Panc1 (cell line): ENCODE results near the gene WNT9A. TPM values are rescaled to one million over a fixed set of nuclear protein-coding genes. Genes with fewer than 3 reads are reported as not detected.

Experiments used
- ATAC-seq: fragments of 200-7000 bp; cut with Tn5 transposase; 2 replicates; pipeline ENCODE4 v1.9.1; 2020; ENCODE audit warnings: mild to moderate bottlenecking, moderate library complexity
- BruUV-seq: library from RNA; stranded (reverse); fragments of 400-500 nt; replicated peaks from 2 replicates; lab custom pipeline; 2021; lab: Mats Ljungman, UMichigan
- CTCF ChIA-PET: fragments of 300-600 bp; sonication (Branson Sonifier 250); formaldehyde crosslinking; loops from one replicate; lab custom pipeline; 2022; ENCODE audit warnings: antibody characterized with exemption; lab: Charles Lee
- POLR2A ChIA-PET: fragments of 300-600 bp; sonication (Branson Sonifier 250); formaldehyde crosslinking; loops from one replicate; lab custom pipeline; 2022; ENCODE audit warnings: antibody characterized with exemption; lab: Charles Lee
- DNase-seq: peaks from one replicate; pipeline ENCODE4 v3.0.0-alpha.2; 2010; ENCODE audit warnings: low read depth, low spot score
- H3K27ac ChIP-seq: 2 replicates; pipeline ENCODE4 v1.5.1; 2011; ENCODE audit warnings: mild to moderate bottlenecking, low read length, inconsistent platforms
- H3K27me3 ChIP-seq: fragments of 200-500 bp; sonication (Bioruptor generic); 2 replicates; pipeline ENCODE4 v1.6.0; 2014; ENCODE audit warnings: low read length, inconsistent platforms; ENCODE audit not compliant: control insufficient read depth, insufficient read depth
- H3K36me3 ChIP-seq: fragments of 200-500 bp; sonication (Bioruptor generic); 2 replicates; pipeline ENCODE4 v1.5.1; 2014; ENCODE audit warnings: inconsistent platforms, mild to moderate bottlenecking, low read length, moderate library complexity; ENCODE audit not compliant: control insufficient read depth, insufficient read depth
- H3K4me1 ChIP-seq: 2 replicates; pipeline ENCODE4 v1.5.1; 2011; ENCODE audit warnings: inconsistent platforms, mild to moderate bottlenecking, low read length, moderate library complexity; ENCODE audit not compliant: control insufficient read depth, insufficient read depth
- H3K4me3 ChIP-seq, 2 experiments: 2 replicates each; pipeline ENCODE4 v1.5.1; 2011 to 2012; ENCODE audit warnings: low read depth in 2 of 2, low read length in 2 of 2, mild to moderate bottlenecking in 2 of 2, inconsistent platforms in 1 of 2, moderate library complexity in 1 of 2
- H3K9me3 ChIP-seq: fragments of 200-500 bp; sonication (Bioruptor generic); 2 replicates; pipeline ENCODE4 v1.5.1; 2014; ENCODE audit warnings: low read depth, mild to moderate bottlenecking, inconsistent platforms, low read length, moderate library complexity; ENCODE audit not compliant: control insufficient read depth, insufficient read depth
- CTCF ChIP-seq: fragments of 450-650 bp; IDR thresholded peaks from 2 replicates; pipeline ENCODE4 v1.5.1; 2017; ENCODE audit warnings: mild to moderate bottlenecking
- POLR2AphosphoS5 ChIP-seq: IDR thresholded peaks from 2 replicates; pipeline ENCODE4 v1.6.1; 2012; ENCODE audit warnings: mild to moderate bottlenecking, low read depth, low read length, moderate library complexity
- REST ChIP-seq, 2 experiments: IDR thresholded peaks; 2 replicates each; pipeline ENCODE4 v1.6.1; 2011 to 2012; ENCODE audit warnings: low read depth in 2 of 2, control low read depth in 1 of 2, low read length in 1 of 2, mild to moderate bottlenecking in 1 of 2, moderate library complexity in 1 of 2; ENCODE audit not compliant: insufficient read depth in 1 of 2
- SIN3A ChIP-seq: IDR thresholded peaks from 2 replicates; pipeline ENCODE4 v1.6.1; 2012; ENCODE audit warnings: low read depth, mild to moderate bottlenecking, low read length, moderate library complexity, borderline replicate concordance; ENCODE audit not compliant: insufficient read depth
- TCF7L2 ChIP-seq: IDR thresholded peaks from 2 replicates; pipeline ENCODE4 v1.6.1; 2011; ENCODE audit warnings: mild to moderate bottlenecking, low read depth, low read length, inconsistent platforms
- in situ Hi-C: cut with HindIII; loops from 2 replicates; pipeline ENCODE4 v1.10.0; 2016; ENCODE audit warnings: low sequenced_read_pairs, low pct_unique_long_range_greater_than_20kb
- intact Hi-C: fragments of 100-400 bp; cut with micrococcal nuclease; formaldehyde crosslinking; loops from one replicate; pipeline ENCODE4 v1.10.0; 2022; ENCODE audit not compliant: unreplicated experiment
- total RNA-seq: library from RNA; stranded (reverse); gene quantifications from one replicate; pipeline ENCODE4 v1.2.1, GENCODE V29; 2021; ENCODE audit not compliant: unreplicated experiment

WNT9A gene
- total RNA-seq, 1 experiment from 2014 or later: 26.5 TPM

- no peak for DNase-seq
- peak; percentile 66 for ATAC-seq
- no peak for TF ChIP-seq REST (IDR thresholded peaks at IDR 0.05; ENCODE audit: insufficient read depth in 1 of 2, low read depth in 2 of 2, low read length in 1 of 2)
- no peak for TF ChIP-seq TCF7L2
- no peak for TF ChIP-seq CTCF
- TF ChIP-seq SIN3A: no peak
- no peak for TF ChIP-seq POLR2AphosphoS5
- in situ Hi-C loops: no loop called here
- H3K4me3 ChIP-seq: no peak overlapping the region
- BruUV-seq: no TSS peak
- peak overlapping the region; percentile 57 for H3K27ac ChIP-seq
- CTCF ChIA-PET: interaction anchor here (0.6 to 0.7 kb wide), 2 partner anchors 45 to 78 kb away, joined by 4 to 8 read pairs; no protein-coding TSS in a partner anchor
- peaks cover 14% of the 10 kb centered on the region for H3K4me1 ChIP-seq
- no peaks in the 10 kb centered on the region for H3K9me3 ChIP-seq
- no peaks in the 10 kb centered on the region for H3K27me3 ChIP-seq
- POLR2A ChIA-PET: no interaction called here
- intact Hi-C loops: no loop called here
- no peaks in the 10 kb centered on the region for H3K36me3 ChIP-seq
These were observed 61.9 kb downstream of the WNT9A start for GRCh38 chr1:227885648-227886502.

DNA sequence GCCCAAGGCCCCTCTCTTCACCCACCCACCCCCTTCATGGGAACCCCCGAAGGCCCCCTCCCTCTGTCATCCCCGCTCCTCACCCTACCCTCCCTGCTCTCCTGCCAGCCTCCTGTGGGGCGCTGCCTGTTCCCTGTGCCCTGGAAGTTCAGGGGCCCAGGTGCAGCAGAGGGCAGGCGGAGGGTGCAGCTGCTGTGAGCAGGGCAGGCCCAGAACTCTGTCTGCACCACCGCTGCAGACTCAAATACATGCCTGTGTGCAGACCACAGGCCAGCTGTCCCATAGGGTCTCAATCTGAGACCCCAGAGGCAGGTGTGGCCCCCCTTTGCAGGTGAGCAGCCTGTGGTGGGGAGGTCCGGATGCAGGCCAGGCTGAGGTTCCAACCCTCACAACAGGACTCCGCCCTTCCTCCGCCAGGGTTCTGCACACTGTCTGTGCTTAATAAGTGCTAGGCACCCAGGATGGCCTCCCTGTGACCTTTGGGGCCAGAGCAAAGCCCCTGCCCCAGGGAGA, 62.5 kb downstream of the WNT9A start:
- POLR2A ChIA-PET: no interaction called here
- peaks cover 14% of the 10 kb centered on the region for H3K4me1 ChIP-seq
- H3K9me3 ChIP-seq: no peaks in the 10 kb centered on the region
- intact Hi-C loops (no loop called here), in situ Hi-C loops (no loop called here)
- no peaks in the 10 kb centered on the region for H3K27me3 ChIP-seq
- ATAC-seq (peak; percentile 39), DNase-seq (no peak)
- TF ChIP-seq CTCF: no peak
- no peak for TF ChIP-seq SIN3A
- TF ChIP-seq POLR2AphosphoS5: no peak
- no peak for TF ChIP-seq REST (IDR thresholded peaks at IDR 0.05; ENCODE audit: insufficient read depth in 1 of 2, low read depth in 2 of 2, low read length in 1 of 2)
- TF ChIP-seq TCF7L2: no peak
- peak overlapping the region; percentile 57 for H3K27ac ChIP-seq
- H3K36me3 ChIP-seq: no peaks in the 10 kb centered on the region
- CTCF ChIA-PET: no interaction called here
- no peak overlapping the region for H3K4me3 ChIP-seq
- no TSS peak for BruUV-seq
